HL-60 (cell line): ENCODE measurements around the gene TMEM266.

Source experiments
- DNase-seq, 2 experiments: peaks; one replicate each; pipeline ENCODE4 v3.0.0-alpha.2; 2010 to 2020; ENCODE audit warnings: low read depth in 1 of 2, low spot score in 1 of 2
- H3K27ac ChIP-seq: fragments of 250-450 bp; sonication (Bioruptor Pico); replicated peaks from 2 replicates; pipeline ENCODE4 v1.5.1; 2020; ENCODE audit warnings: mild to moderate bottlenecking, moderate library complexity
- H3K27me3 ChIP-seq: fragments of 250-450 bp; sonication (Bioruptor Pico); 2 replicates; pipeline ENCODE4 v1.5.1; 2021; ENCODE audit warnings: mild to moderate bottlenecking, moderate library complexity; ENCODE audit not compliant: insufficient read depth, poor library complexity, severe bottlenecking
- H3K4me3 ChIP-seq: replicated peaks from 2 replicates; pipeline ENCODE4 v1.5.1; 2011; ENCODE audit warnings: mild to moderate bottlenecking, control low read depth, low read length; ENCODE audit not compliant: insufficient read depth
- CTCF ChIP-seq: IDR thresholded peaks from one replicate; pipeline ENCODE4 v1.5.1; 2011; ENCODE audit warnings: low read length, control low read depth, inconsistent platforms; ENCODE audit not compliant: insufficient read depth
- GABPA ChIP-seq: IDR thresholded peaks from 2 replicates; pipeline ENCODE4 v1.6.1; 2012; ENCODE audit warnings: low read depth
- POLR2AphosphoS5 ChIP-seq: IDR thresholded peaks from 2 replicates; pipeline ENCODE4 v1.6.1; 2012; ENCODE audit warnings: low read depth
- REST ChIP-seq: IDR thresholded peaks from 2 replicates; pipeline ENCODE4 v1.6.1; 2012; ENCODE audit warnings: low read depth; ENCODE audit not compliant: insufficient replicate concordance
- SPI1 ChIP-seq: IDR thresholded peaks from 2 replicates; pipeline ENCODE4 v1.6.1; 2012; ENCODE audit warnings: low read depth, mild to moderate bottlenecking, borderline replicate concordance

The TMEM266 gene

GRCh38 chr15:76200641-76201105, 140.9 kb downstream of the TMEM266 start:
- H3K27ac ChIP-seq = no peak overlapping the region
- H3K4me3 ChIP-seq = no peak overlapping the region
- no peak for DNase-seq
- no peaks in the 10 kb centered on the region for H3K27me3 ChIP-seq
- no peak for TF ChIP-seq SPI1
- no peak for TF ChIP-seq GABPA
- TF ChIP-seq CTCF = no peak
- TF ChIP-seq POLR2AphosphoS5 = no peak
- no peak for TF ChIP-seq REST

GRCh38 chr15:76201536-76202255, 141.9 kb downstream of the TMEM266 start:
- Histone ChIP-seq H3K27ac (no peak overlapping the region), H3K27me3 (no peaks in the 10 kb centered on the region), H3K4me3 (no peak overlapping the region)
- TF ChIP-seq CTCF (no peak), SPI1 (no peak), REST (no peak), POLR2AphosphoS5 (no peak), GABPA (no peak)
- DNase-seq = no peak

DNA sequence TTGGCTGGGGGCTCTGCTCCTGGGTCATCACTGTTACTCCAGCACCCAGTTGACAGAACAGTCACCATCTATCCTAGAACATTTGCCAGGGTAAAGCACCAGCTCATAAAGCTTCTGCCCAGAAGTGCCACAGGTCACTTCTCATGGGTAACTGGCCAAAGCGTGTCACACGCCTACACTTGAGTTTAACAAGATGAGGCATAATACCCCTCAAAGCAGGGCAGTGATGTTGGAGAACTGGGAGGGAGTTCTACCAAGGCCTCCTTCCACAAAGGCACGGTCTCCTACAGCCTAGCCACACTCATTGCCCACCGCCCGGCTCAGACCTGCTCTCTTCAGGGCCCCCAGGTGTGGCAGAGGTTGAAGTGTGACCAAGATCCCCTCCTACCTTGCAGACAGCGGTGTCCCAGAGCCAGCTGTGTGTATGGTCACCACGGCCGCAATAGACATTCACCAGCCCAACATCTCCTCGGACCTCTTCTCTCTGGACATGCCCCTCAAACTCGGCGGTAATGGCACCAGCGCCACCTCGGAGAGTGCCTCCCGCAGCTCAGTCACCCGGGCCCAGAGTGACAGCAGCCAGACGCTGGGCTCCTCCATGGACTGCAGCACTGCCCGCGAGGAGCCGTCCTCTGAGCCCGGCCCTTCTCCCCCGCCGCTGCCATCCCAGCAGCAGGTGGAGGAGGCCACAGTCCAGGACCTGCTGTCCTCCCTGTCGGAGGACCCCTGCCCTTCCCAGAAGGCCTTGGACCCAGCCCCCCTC, 143.7 kb downstream of the TMEM266 start:
- no peaks in the 10 kb centered on the region for H3K27me3 ChIP-seq
- TF ChIP-seq SPI1 (no peak), POLR2AphosphoS5 (no peak), GABPA (no peak), CTCF (no peak), REST (no peak)
- H3K27ac ChIP-seq = no peak overlapping the region
- DNase-seq = no peak
- no peak overlapping the region for H3K4me3 ChIP-seq
